ENCODE measurements around the gene FGGY.

DNA sequence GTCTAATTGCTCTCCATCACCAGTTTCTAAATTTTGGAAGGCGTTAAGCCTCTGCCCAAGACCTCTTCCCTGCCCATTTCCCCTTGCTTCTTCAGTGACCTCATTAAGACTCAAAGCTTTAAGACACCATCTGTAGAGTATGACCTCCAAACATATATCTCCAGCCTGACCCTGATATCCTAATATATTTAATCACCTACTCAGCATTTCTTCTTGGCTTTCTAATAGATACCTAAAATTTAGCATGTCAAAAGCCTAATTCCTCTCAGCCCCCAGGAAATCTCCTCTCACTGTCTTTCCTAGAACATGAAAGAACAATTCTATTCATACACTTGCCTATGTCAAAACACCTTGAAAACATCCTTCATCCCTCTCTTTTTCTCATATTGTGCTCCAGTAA, 282.3 kb downstream of the FGGY start:
- TF ChIP-seq, protein P1, sequence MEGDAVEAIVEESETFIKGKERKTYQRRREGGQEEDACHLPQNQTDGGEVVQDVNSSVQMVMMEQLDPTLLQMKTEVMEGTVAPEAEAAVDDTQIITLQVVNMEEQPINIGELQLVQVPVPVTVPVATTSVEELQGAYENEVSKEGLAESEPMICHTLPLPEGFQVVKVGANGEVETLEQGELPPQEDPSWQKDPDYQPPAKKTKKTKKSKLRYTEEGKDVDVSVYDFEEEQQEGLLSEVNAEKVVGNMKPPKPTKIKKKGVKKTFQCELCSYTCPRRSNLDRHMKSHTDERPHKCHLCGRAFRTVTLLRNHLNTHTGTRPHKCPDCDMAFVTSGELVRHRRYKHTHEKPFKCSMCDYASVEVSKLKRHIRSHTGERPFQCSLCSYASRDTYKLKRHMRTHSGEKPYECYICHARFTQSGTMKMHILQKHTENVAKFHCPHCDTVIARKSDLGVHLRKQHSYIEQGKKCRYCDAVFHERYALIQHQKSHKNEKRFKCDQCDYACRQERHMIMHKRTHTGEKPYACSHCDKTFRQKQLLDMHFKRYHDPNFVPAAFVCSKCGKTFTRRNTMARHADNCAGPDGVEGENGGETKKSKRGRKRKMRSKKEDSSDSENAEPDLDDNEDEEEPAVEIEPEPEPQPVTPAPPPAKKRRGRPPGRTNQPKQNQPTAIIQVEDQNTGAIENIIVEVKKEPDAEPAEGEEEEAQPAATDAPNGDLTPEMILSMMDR (IDR thresholded peaks at IDR 0.05 in 4 of 5, conservative IDR thresholded peaks at IDR 0.05 in 1 of 5): no peak
- no peak for TF ChIP-seq POLR2A (IDR thresholded peaks at IDR 0.05)
